ENCODE data around the gene KRT13.

KRT13 gene

GRCh38 chr17:41536741-41537613, 31.6 kb upstream of the KRT13 start:
- H3K27ac ChIP-seq: no peak overlapping the region
- H3K27me3 ChIP-seq (ENCODE audit: insufficient read depth, low read depth, severe bottlenecking): no peaks in the 10 kb centered on the region
- no peak for TF ChIP-seq CTCF (IDR thresholded peaks at IDR 0.05; ENCODE audit: low read depth, low read length)
- H3K36me3 ChIP-seq: no peaks in the 10 kb centered on the region
- no peak for DNase-seq
- H3K4me3 ChIP-seq (ENCODE audit: low read depth, low read length): no peak overlapping the region
- peaks cover 2% of the 10 kb centered on the region for H3K9me3 ChIP-seq (ENCODE audit: severe bottlenecking)

DNA sequence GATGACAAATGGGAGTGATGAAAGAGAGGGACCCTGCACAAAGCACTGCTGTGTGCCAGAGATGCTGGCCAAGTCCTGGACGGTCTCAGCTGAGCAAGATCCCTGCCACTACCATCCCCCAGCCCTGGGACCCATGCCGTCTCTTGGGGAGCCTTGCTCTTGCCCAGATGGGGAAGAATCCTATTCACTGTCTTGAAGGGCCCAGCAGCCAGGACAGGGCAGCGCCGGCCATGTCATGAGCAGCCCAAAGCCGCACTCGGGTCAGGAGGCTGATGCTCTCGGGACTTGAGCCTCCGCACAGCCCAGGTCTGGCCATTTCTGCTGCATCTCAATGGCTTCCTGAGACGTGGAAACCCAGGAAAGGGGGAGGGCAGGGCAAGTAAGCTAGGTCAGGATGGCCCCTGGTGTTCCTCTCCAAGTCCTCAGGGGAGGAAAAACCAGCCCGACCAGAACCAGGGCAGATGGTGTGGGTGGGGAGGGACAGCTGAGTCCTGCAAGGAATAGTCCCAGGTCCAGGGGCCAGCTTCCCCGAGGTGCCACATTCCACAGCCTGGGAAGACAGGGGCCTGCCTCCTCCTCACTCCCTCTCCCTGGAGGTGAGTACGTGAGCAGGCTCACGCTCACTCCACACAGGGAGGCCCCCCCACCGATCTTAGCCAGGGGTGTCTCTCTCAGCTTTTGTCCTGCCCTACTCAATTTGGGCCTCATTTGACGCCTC, 30.5 kb upstream of the KRT13 start:
- H3K36me3 ChIP-seq: no peaks in the 10 kb centered on the region
- H3K9me3 ChIP-seq (ENCODE audit: severe bottlenecking): no peaks in the 10 kb centered on the region
- H3K4me3 ChIP-seq (ENCODE audit: low read depth, low read length): no peak overlapping the region
- no peak for DNase-seq
- H3K27me3 ChIP-seq (ENCODE audit: insufficient read depth, low read depth, severe bottlenecking): no peaks in the 10 kb centered on the region
- TF ChIP-seq CTCF (IDR thresholded peaks at IDR 0.05; ENCODE audit: low read depth, low read length): no peak
- no peak overlapping the region for H3K27ac ChIP-seq

- TF ChIP-seq CTCF (IDR thresholded peaks at IDR 0.05; ENCODE audit: low read depth, low read length): peak; percentile 12; the same call in 1 of the 2 replicates
- Histone ChIP-seq H3K4me3 (ENCODE audit: low read depth, low read length) (no peak overlapping the region), H3K27me3 (ENCODE audit: insufficient read depth, low read depth, severe bottlenecking) (no peaks in the 10 kb centered on the region), H3K36me3 (no peaks in the 10 kb centered on the region), H3K9me3 (ENCODE audit: severe bottlenecking) (no peaks in the 10 kb centered on the region), H3K27ac (no peak overlapping the region)
- DNase-seq: no peak
Observed at GRCh38 chr17:41534899-41535546, 29.6 kb upstream of the KRT13 start.

GRCh38 chr17:41533613-41534012, 28.2 kb upstream of the KRT13 start:
- Histone ChIP-seq H3K27me3 (ENCODE audit: insufficient read depth, low read depth, severe bottlenecking) (no peaks in the 10 kb centered on the region), H3K9me3 (ENCODE audit: severe bottlenecking) (no peaks in the 10 kb centered on the region), H3K36me3 (no peaks in the 10 kb centered on the region), H3K4me3 (ENCODE audit: low read depth, low read length) (no peak overlapping the region), H3K27ac (no peak overlapping the region)
- DNase-seq: no peak
- TF ChIP-seq CTCF (IDR thresholded peaks at IDR 0.05; ENCODE audit: low read depth, low read length): no peak

DNA sequence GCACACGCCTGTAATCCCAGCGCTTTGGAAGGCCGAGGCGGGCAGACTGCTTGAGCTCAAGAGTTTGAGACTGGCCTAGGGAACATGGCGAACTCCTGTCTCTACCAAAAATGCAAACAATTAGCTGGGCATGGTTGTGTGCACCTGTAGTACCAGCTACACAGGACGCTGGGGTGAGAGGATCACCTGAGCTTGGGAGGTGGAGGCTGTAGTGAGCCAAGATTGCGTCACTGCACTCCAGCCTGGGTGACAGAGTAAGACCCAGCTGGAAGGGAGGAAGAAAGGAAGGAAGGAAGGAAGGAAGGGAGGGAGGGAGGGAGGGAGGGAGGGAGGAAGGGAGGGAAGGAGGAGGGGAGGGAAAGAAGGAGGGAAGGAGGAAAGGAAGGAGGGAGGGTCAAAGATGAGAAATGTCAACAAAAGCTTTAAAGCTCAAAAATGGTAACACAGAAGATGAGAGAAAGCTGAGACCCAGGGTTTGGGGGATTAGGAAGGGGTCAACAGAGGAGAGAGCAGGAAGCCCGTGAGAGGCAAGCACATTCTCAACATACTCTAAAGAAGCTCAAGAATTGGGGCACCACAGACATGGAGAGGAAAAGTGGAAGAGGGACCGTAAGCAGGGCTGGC, 27.6 kb upstream of the KRT13 start:
- no peak for TF ChIP-seq CTCF (IDR thresholded peaks at IDR 0.05; ENCODE audit: low read depth, low read length)
- Histone ChIP-seq H3K9me3 (ENCODE audit: severe bottlenecking) (no peaks in the 10 kb centered on the region), H3K36me3 (no peaks in the 10 kb centered on the region), H3K27ac (no peak overlapping the region), H3K4me3 (ENCODE audit: low read depth, low read length) (no peak overlapping the region), H3K27me3 (ENCODE audit: insufficient read depth, low read depth, severe bottlenecking) (no peaks in the 10 kb centered on the region)
- DNase-seq: no peak
